AG20443 (cell line): Measurements from ENCODE around the gene PUS7.
"Not testable (repeated sequence)": the region's sequence is repeated elsewhere in the genome, so short reads cannot be mapped to it uniquely, and the experiment has no call there.

Experiments used
- DNase-seq: peaks from one replicate; pipeline ENCODE4 v3.0.0; 2012; ENCODE audit warnings: low spot score, mixed read lengths

The PUS7 gene

DNA sequence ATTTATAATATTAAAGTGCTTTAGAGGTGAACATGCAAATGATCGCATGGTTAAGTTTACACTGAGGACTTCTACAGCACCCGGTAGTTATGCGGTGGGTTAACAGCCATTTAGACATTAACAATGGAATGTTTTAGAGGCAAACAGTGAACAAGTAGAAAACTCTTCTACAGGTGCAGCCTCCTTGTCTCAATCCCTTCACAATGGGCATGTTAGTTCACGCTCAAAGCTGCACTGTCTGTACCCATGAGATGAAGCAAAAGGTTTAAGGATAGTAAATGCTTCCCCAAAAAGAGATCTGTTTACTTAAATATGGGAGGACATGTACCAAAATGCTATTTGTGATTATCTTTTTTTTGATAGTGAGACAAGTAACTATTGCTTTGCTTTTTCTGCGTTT is 25.1 kb downstream of the PUS7 start:
- no peak for DNase-seq

DNA sequence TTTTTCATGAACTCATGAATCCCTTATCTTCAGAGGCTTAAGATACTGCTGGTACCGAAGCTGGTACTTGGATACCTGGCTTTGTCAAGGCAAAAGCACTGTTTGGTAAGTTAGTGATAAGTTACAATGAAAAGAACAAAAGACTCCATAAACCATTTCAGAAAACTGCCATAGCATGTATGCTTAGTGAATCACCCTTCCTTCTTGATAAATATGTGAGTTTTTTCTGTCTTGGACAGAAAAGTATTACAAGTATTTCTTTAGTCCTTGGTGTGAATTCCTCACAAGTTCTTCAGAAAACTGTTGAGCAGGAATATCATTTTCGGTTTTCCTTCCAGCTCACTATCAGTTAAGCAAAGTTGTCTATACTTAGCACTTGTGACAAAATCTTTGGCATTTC is 25.6 kb downstream of the PUS7 start:
- DNase-seq: peak; percentile 40

DNA sequence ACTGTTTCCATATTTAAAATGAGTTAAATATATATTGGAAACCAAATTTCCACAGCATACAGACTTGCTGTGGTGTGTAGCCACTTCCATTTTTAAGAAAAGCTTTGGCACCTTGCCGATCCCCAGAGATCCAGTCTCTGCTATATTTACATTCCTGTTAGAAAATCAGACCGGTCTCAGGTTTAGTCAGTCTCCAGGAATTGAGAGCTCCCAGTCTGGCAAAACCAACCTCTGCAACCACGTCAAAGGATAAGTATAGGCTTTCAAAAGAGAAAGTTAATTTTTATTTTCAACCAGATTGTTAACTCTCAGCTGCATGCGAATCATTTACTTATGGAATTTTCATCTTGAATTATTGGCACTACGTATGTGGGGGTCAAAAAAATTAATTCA is 28.2 kb downstream of the PUS7 start:
- peak; percentile 81 for DNase-seq

DNA sequence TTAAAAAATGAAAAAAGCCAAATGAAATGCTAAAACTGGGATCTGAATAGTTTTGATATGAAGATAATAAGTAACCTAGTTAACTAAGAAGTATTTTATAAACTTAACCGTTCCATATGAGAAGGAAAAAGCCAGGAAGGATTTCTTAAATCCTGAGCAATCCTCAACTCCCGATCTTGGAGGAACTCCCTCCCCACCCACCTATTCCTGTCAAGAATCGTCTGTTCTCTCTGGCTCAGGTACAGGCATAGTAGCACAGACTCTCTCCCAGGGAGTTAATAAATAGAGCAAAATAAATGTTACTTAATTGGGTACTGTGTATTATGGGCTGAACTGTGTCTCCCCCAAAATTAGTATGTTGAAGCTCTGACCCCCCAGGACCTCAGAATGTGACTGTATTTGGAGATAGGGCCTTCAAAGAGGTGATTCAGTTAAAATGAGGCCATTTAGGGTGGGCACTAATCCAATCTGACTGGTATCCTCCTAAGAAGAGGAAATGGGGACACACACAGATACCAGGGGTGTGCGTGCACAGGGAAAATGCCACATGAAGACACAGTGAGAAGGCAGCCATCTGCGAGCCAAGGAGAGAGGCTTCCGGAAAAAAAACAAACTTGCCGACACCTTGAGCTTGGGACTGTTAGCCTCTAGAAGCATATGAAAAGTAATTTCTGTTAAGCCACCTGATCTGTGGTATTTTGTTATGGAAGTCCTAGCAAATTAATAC is 28.7 kb downstream of the PUS7 start:
- no peak for DNase-seq

DNA sequence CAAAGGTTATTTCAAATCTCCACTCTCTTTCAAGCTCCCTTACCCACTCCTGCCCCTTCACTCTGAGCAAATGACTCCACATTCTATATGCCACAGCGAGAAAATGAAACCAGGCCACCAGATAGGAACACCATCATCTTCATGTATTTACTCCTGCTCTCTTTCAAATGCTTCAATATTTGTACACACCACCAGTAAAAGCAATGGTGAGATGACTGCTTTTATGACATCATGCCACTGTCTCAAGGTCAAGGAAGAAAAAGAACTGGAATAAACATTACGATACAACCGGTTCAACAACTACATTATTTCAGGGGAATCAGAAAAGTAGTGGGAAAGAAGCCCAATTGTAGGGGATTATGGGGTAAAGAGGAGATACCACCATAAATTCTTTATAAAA is 32.7 kb downstream of the PUS7 start:
- DNase-seq: no peak

DNA sequence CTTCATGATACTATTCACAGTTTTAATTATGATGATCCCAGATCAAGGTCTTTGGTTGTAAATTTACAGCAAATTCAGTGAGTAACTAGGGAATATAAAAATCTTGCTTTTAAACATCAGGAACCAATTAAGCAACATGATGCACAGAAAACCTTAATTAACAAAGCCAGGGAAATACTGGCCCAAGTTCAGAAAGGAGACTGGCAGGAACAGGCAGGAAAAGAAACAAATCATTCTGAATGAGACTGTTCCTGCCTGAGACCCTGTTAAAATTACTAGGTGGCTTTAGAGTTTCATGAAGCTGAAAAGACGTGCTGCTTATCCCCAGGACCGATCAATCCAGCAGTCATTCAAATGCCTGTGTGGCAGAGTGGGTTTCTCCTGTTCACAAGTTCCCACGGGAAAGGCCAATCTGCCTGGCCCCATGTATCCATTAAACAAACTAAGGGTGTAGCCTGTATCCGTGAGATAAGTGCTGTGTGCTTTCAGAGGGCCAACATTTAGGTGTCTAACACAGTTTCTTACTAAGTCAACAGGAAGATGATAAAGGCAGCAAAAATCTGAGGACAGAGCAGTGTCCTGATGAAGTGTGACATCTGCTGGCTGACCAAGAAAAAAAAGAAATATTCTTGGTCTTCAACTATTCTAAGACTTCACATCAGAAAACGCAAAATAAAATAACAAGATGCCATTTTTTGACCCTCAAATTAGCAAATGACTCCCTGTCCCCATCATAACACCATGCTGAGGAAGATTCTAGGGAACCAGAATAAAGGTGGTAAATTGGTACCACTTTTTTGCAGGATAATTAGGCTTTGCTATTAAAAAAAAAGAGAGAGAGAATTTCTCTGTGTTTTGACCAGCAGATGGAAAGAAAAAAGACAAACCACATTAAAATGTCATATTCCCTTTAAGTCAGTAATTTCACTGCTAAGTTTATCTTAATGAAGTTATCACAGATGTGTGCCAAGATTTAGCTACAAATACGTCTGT is 34.2 kb downstream of the PUS7 start:
- peak; percentile 74 for DNase-seq

DNA sequence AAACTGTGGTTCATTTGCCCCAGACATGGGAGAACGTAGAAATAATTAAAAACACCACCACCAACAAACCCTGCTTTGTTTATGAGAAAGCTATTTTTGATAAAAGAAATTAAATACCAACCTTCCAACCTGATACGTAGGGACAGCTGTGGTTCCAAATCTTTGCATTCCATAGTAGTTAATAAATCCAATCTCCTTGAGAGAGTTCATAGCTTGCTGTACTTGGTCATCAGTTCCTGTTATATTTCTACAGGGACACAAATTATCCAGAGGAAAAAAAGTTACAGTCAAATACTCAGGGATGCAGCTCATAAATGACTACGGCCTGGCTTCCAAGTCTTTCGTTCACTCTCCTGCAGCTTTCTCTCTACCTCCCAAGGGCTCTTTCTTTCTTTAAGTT is 41.1 kb downstream of the PUS7 start:
- DNase-seq: no peak

DNA sequence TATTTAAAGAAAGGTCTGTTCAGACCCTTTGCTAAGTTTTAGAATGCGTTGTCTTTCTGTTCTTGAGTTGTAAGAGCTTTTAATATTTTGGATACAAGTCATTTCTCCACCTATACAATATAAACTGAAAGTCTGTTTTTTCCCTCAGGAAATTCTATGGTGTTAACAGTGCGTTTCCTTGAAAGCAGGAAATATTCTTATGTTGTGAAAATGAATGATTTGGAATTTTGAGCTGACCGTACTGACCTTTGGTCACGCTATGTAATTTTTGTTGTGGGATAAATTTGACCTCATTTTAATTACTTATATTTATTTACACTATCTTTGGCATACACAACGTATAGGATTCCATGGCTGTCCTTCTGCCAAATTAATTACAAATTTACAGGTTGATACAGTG is 43.5 kb downstream of the PUS7 start:
- DNase-seq: no peak

DNA sequence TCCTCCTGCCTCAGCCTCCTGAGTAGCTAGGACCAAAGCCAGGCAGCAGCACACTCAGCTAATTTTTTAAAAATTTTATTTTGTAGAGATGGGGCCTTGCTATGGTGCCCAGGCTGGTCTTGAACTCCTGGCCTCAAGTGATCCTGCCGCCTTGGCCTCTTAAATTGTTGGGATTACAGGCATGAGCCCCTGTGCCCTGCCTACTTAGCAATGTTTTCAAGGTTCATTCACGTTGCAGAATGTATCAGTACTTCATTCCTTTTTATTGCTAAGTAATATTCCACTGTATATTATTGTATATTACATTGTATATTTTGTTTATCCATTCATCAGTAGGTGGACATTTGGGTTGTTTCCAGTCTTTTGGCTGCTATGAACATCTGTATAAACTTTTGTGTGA is 44.2 kb downstream of the PUS7 start:
- no peak for DNase-seq

DNA sequence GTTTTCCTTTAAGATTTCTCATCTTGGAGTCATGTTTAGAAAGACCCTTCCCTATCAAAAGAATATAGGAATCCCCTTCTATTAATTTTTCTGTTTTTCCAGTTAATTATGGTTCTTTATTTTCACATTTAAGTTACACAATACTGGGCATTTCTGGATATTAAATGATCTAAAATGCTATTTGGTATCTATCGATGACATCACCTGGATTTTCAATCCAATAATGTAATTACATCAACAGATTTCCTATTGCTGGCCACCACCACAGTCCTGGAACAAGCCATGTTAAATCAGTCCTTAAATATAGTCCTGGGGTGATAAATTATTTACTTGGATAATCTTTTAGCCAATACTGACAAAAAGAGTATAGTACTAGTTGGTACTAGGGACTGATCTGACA is 48.0 kb downstream of the PUS7 start:
- no peak for DNase-seq

DNA sequence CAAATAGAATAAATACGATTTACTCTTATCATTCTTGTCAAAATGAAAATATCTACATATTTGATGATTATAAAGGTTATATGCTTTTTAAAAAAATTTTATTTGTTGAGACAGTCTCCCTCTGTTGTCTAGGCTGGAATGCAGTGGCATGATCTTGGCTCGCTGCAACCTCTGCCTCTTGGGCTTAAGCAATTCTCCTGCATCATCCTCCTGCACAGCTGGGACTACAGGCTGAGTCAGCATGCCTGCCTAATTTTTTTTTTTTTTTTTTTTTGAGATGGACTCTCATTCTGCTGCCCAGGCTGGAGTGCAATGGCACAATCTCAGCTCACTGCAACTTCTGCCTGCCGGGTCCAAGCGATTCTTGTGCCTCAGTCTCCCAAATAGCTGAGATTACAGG is 48.9 kb downstream of the PUS7 start:
- DNase-seq: no peak

DNA sequence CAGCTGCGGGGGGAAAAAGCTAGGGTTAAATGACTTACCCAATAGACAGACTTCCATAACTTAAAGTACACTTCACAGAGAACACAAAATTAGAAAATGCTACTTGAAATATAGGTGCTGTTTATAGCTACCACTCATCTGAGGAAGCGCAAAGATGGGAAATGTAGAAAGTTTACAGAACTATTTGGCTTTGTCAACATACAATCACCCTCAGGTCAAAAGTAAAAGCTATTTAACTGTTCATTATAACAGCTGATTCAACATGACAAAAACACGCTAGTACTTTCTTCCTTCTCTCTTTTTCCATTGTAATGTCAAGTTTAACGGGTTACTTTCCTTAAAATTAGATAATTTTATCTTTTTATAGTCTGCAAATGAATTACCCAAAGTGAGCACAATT is 51.2 kb downstream of the PUS7 start:
- DNase-seq: no peak

DNA sequence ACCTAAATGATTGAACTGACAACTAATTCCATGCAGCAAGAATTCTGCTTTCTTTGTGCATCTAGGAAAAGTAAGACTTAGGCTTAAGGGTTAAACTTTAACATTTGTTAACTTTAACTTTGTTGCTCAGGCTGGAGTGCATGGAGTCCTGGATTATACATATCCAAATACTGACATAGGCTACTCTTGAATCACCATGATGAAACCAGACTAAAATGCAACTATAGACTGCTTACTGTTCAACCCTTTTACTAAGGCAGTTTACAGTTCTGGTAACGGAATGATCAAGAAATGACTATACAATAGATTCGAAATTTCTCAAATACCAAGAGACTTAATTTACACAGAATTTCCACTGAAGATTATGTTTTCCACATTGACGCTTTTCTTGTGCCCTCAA is 52.0 kb downstream of the PUS7 start:
- DNase-seq: no peak

DNA sequence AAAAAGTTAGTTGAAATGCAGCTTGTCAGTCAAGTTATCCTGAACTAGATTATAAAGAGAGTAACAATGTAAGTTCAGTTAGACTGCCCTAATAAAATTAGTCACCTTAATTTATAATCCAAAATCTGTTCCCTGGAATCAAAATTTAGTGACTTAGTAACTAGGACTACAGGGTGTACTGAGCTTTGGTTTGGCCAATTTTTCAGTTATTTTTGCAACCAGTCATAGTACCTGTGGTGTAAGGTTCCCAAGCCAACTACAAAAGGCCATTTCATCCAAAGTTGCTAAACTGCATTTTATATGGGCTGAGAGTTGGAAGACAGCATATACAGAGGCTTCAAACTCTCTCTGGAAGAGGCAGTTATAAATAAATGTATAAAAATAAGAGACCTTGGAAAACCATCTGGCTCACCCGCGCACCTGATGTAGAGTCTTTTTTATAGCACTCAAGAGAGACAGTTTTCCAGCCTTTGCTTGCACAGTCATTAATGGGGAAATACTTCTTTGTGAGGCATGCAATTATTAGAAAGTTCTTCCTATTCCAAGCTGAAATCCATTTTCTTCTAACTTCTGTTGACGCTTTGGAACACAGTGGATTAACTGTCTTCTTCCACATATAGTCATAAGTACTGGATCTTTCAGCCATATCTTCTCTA is 59.2 kb downstream of the PUS7 start:
- DNase-seq: no peak

DNA sequence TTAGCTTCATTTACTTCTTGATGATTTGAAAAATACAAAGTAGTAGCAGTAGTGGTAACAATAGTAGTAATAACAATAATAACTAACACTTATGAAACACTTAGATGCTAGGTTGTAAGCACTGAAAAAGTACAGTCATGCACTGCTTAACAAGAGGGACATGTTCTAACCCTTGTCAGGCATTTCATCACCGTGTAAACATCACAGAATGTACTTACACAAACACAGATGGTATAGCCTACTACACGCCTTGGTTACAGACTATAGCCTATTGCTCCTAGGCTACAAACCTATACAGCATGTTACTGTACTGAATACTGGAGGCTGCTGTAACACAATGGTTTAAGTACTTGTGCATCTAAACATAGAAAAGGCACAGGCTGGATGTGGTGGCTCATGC is 60.6 kb downstream of the PUS7 start:
- no peak for DNase-seq

DNA sequence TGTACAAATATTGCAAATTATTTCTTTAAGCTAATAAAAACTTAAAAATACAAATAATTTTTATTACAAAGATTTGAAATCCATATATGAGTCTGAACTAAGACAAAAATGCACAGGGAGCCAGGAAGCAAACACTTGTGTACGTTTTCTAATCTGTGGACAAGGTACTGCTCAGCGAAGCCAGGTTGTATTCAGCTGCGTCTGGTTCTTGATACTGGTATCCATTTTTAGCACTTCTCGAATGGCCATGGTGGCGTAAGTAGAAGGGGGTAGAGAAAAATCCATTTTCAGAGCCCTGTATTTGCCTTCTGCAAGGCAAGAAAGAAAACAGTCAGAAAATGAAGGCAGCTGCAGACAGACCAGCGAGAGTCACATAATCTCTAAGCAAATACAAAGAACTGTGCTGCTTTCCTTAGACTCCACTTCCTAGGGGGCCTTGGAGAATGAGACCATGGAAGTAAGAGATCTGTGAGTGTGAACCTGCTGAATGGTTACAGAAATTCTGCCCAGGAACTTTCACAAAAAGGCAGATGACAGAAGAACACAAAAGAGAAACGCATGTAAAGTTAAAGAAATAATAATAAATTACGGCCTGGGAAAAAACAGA is 64.3 kb downstream of the PUS7 start:
- DNase-seq: no peak

DNA sequence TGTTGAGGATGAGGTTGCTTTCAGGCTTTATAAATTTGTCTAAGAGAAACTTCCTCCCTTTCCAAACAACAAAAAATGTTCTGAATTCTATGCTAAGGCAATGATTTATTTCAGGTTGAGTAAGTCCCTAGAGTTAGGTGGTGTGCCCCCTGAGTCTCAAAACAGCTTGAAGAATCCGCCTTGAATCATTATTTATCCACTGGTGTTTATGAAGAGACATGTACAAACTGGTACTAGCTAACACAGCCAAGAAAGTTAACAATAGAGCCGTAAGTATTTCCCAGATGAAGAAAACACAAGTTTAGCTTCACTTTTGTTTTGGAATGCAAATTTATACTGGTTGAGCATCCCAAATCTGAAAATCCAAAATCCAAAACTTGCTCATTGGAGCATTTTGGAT is 67.2 kb downstream of the PUS7 start:
- DNase-seq: no peak

DNA sequence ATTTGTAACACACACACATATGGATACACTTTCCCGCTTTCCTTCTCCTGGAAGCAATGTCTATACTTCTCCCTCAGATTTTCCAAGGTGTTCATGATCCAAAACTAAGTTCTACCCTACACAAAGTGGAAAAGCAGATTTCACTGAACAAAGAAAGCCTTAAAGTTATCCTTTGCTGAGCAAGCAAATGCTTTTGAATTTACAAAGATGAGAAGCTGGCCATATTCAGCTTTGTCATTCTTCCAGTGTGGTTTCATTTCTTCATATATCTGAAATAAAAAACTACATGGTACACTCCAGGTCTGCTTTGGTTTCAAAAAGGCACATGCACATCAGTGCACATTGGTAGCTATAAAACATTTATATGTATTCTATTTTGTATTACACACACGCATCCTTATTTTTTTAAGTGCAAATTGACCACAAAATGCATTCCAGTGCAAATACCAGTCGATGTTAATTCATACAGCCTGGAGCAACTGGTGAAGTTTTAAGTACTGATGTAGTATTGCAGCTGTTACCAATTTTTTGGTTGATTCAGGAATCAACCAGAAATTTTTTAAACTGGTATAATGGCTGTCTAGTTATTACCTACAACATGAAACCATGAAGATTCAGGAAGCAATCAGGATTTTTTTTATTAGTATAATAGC is 67.8 kb downstream of the PUS7 start:
- DNase-seq: peak; percentile 79

DNA sequence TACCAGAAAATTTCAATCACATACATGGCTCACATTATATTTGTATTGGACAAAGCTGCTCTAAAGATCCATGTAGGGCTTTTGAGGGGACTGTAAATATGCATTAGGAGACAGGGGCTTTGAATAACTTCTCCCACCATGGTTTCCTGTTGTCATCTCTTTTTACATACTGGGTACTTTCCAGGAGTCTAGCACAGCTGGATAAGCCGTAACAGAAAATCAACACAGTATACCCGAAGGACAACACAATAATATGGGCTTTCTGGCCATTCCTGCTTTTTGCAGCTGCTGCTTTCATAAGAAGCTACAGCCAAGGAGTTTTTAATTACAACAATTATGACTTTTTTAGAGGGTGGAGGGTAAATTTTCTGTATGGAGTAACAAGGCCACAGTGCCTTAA is 70.0 kb downstream of the PUS7 start:
- no peak for DNase-seq

DNA sequence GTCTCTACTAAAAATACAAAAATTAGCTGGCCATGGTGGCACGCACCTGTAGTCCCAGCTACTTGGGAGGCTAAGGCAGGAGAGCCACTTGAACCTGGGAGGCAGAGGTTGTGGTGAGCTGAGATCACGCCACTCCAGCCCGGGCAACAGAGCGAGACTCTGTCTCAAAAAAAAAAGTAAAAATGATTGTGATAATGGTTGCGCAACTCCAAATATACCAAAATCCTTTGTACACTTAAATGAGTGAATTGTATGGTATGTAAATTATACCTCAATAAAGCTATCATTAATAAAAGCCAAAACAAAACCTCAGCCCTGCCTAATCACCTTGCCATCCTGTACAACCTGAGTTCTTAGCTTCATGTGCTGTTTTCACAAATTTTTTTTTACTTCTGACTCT is 71.2 kb downstream of the PUS7 start:
- DNase-seq: not testable (repeated sequence)

DNA sequence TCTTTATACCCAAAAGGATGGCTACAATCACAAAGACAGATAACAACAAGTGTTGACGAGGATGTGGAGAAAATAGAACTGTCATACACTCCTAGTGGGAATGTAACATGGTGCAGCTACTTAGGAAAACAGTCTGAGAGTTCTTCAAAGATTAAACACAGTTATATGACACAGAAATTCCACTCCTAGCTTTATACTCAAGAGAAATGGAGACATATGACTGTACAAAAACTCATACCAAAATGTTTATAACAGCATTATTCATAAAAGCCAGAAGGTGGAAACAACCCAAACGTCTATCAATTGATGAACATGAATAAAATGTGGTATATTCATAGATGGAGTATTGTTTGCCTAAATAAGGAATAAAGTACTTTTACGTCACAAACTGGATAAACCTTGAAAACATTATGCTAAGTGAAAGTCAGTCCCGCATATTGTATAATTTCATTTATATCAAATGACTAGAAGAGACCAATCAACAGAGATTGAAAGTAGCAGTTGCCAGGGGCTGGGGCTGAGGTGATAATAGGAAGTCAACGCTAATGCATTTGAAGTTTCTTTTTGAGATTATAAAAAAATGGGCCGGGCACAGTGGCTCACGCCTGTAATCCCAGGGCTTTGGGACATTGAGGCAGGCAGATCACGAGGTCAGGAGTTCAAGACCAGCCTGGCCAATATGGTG is 71.8 kb downstream of the PUS7 start:
- DNase-seq: no peak
